Mesendoderm (in vitro differentiated cells): Measurements from ENCODE around the gene CSNK1E.

Source experiments
- DNase-seq: peaks from one replicate; pipeline ENCODE4 v3.0.0; 2013
- H2AK5ac ChIP-seq: 2 replicates; pipeline ENCODE4 v1.6.1; 2013; ENCODE audit warnings: low read length, inconsistent platforms
- H2BK120ac ChIP-seq: 2 replicates; pipeline ENCODE4 v1.6.1; 2013; ENCODE audit warnings: low read depth, mild to moderate bottlenecking, low read length, moderate library complexity, mixed read lengths
- H2BK15ac ChIP-seq: replicated peaks from 2 replicates; pipeline ENCODE4 v1.6.1; 2013; ENCODE audit warnings: low read depth, mild to moderate bottlenecking, moderate library complexity
- H2BK5ac ChIP-seq: 2 replicates; pipeline ENCODE4 v1.6.1; 2013; ENCODE audit warnings: low read length, inconsistent platforms
- H3K18ac ChIP-seq: 2 replicates; pipeline ENCODE4 v1.6.1; 2013; ENCODE audit warnings: mild to moderate bottlenecking, low read length, mixed read lengths
- H3K23ac ChIP-seq: one replicate; pipeline ENCODE4 v1.6.1; 2013; ENCODE audit warnings: low read length
- H3K27ac ChIP-seq: 2 replicates; pipeline ENCODE4 v1.5.1; 2013; ENCODE audit warnings: low read depth, mild to moderate bottlenecking, inconsistent platforms, low read length, moderate library complexity
- H3K27me3 ChIP-seq: 2 replicates; pipeline ENCODE4 v1.6.1; 2013; ENCODE audit warnings: low read length, control low read depth, mild to moderate bottlenecking, inconsistent platforms; ENCODE audit not compliant: insufficient read depth, poor library complexity
- H3K36me3 ChIP-seq: 2 replicates; pipeline ENCODE4 v1.6.1; 2013; ENCODE audit warnings: low read length, inconsistent platforms; ENCODE audit not compliant: control insufficient read depth, insufficient read depth
- H3K4ac ChIP-seq: one replicate; pipeline ENCODE4 v1.6.1; 2013; ENCODE audit warnings: low read depth, mild to moderate bottlenecking, low read length, moderate library complexity
- H3K4me1 ChIP-seq: 2 replicates; pipeline ENCODE4 v1.6.1; 2013; ENCODE audit warnings: low read depth, low read length, inconsistent platforms; ENCODE audit not compliant: control insufficient read depth
- H3K4me2 ChIP-seq: 2 replicates; pipeline ENCODE4 v1.6.1; 2013; ENCODE audit warnings: low read length
- H3K4me3 ChIP-seq: 2 replicates; pipeline ENCODE4 v1.5.1; 2013; ENCODE audit warnings: mild to moderate bottlenecking, low read length
- H3K56ac ChIP-seq: one replicate; pipeline ENCODE4 v1.6.1; 2013; ENCODE audit warnings: low read length
- H3K79me1 ChIP-seq: 2 replicates; pipeline ENCODE4 v1.6.1; 2013; ENCODE audit warnings: low read length, inconsistent platforms
- H3K79me2 ChIP-seq: 2 replicates; pipeline ENCODE4 v1.6.1; 2013; ENCODE audit warnings: mild to moderate bottlenecking, low read length; ENCODE audit not compliant: control insufficient read depth, insufficient read depth
- H3K9ac ChIP-seq: 2 replicates; pipeline ENCODE4 v1.6.1; 2013; ENCODE audit warnings: low read length, inconsistent platforms
- H4K5ac ChIP-seq: one replicate; pipeline ENCODE4 v1.6.1; 2013; ENCODE audit warnings: low read length
- H4K8ac ChIP-seq: one replicate; pipeline ENCODE4 v1.6.1; 2013; ENCODE audit warnings: low read depth, mild to moderate bottlenecking, control low read depth, low read length, moderate library complexity
- WGBS: extraction: QIAGEN DNeasy Blood & Tissue Kit; methylation state at CpG from one replicate; pipeline ENCODE4 v1.1.7; 2013; ENCODE audit warnings: low lambda C conversion rate, missing lambda C conversion rate; ENCODE audit not compliant: insufficient coverage; ENCODE audit errors: extremely low coverage; 5-methylcytosine and 5-hydroxymethylcytosine counted together

The CSNK1E gene

GRCh38 chr22:38305471-38306448 lies 11.5 kb downstream of the CSNK1E start:
- no CpG with 5 or more reads among the region's 16 CpGs for WGBS
- no peak overlapping the region for H3K4me2 ChIP-seq
- peaks cover 8% of the 10 kb centered on the region for H3K36me3 ChIP-seq

GRCh38 chr22:38304526-38304925 lies 12.7 kb downstream of the CSNK1E start:
- Histone ChIP-seq H3K79me1 (peaks cover 15% of the 10 kb centered on the region), H3K4ac (no peak overlapping the region), H2AK5ac (no peak overlapping the region), H3K4me3 (no peak overlapping the region), H2BK120ac (no peak overlapping the region), H3K79me2 (peaks cover 55% of the 10 kb centered on the region), H3K23ac (no peak overlapping the region), H3K9ac (no peak overlapping the region), H3K4me2 (no peak overlapping the region), H2BK5ac (no peak overlapping the region), H3K27me3 (no peaks in the 10 kb centered on the region), H4K5ac (no peak overlapping the region), H3K4me1 (no peaks in the 10 kb centered on the region), H3K36me3 (peaks cover 13% of the 10 kb centered on the region), H3K18ac (no peak overlapping the region), H3K56ac (no peak overlapping the region), H2BK15ac (no peak overlapping the region), H3K27ac (no peak overlapping the region), H4K8ac (no peak overlapping the region)
- DNase-seq, result no peak
- WGBS, result no CpG with 5 or more reads among the region's 13 CpGs

More at GRCh38 chr22:38305471-38306448, 11.5 kb downstream of the CSNK1E start:
- H4K8ac ChIP-seq, result no peak overlapping the region
- no peaks in the 10 kb centered on the region for H3K4me1 ChIP-seq
- no peak overlapping the region for H4K5ac ChIP-seq
- H3K27me3 ChIP-seq, result no peaks in the 10 kb centered on the region
- H2AK5ac ChIP-seq, result no peak overlapping the region
- H3K79me1 ChIP-seq, result peaks cover 16% of the 10 kb centered on the region
- H2BK15ac ChIP-seq, result no peak overlapping the region
- H3K4ac ChIP-seq, result no peak overlapping the region
- no peak overlapping the region for H3K56ac ChIP-seq
- no peak overlapping the region for H3K27ac ChIP-seq
- DNase-seq, result peak; percentile 77
- H3K23ac ChIP-seq, result no peak overlapping the region
- H2BK120ac ChIP-seq, result no peak overlapping the region
- no peak overlapping the region for H3K9ac ChIP-seq
- H2BK5ac ChIP-seq, result no peak overlapping the region
- peaks cover 68% of the 10 kb centered on the region for H3K79me2 ChIP-seq
- H3K4me3 ChIP-seq, result no peak overlapping the region
- H3K18ac ChIP-seq, result no peak overlapping the region

GRCh38 chr22:38303974-38304373 lies 13.3 kb downstream of the CSNK1E start:
- no peak overlapping the region for H2BK15ac ChIP-seq
- H2AK5ac ChIP-seq, result no peak overlapping the region
- H3K4me3 ChIP-seq, result no peak overlapping the region
- H3K79me2 ChIP-seq, result peaks cover 51% of the 10 kb centered on the region
- no peak overlapping the region for H2BK5ac ChIP-seq
- no peak for DNase-seq
- no peak overlapping the region for H4K8ac ChIP-seq
- H3K23ac ChIP-seq, result peak overlapping the region; percentile 48
- H3K36me3 ChIP-seq, result peaks cover 13% of the 10 kb centered on the region
- H3K4ac ChIP-seq, result no peak overlapping the region
- H4K5ac ChIP-seq, result no peak overlapping the region
- H3K27me3 ChIP-seq, result no peaks in the 10 kb centered on the region
- H3K18ac ChIP-seq, result no peak overlapping the region
- H3K56ac ChIP-seq, result no peak overlapping the region
- H3K27ac ChIP-seq, result no peak overlapping the region
- no CpG with 5 or more reads among the region's 5 CpGs for WGBS
- no peak overlapping the region for H3K4me2 ChIP-seq
- H3K9ac ChIP-seq, result no peak overlapping the region
- H3K79me1 ChIP-seq, result peaks cover 15% of the 10 kb centered on the region
- H2BK120ac ChIP-seq, result no peak overlapping the region
- H3K4me1 ChIP-seq, result no peaks in the 10 kb centered on the region

GRCh38 chr22:38302906-38303305 lies 14.3 kb downstream of the CSNK1E start:
- no CpG with 5 or more reads among the region's 19 CpGs for WGBS
- Histone ChIP-seq H2BK15ac (no peak overlapping the region), H3K4me1 (no peaks in the 10 kb centered on the region), H2BK120ac (no peak overlapping the region), H3K23ac (no peak overlapping the region), H2AK5ac (no peak overlapping the region), H3K4me2 (no peak overlapping the region), H4K5ac (no peak overlapping the region), H3K4ac (no peak overlapping the region), H3K56ac (no peak overlapping the region), H3K4me3 (no peak overlapping the region), H3K18ac (no peak overlapping the region), H3K79me1 (peaks cover 10% of the 10 kb centered on the region), H3K9ac (no peak overlapping the region), H3K27me3 (no peaks in the 10 kb centered on the region), H2BK5ac (no peak overlapping the region), H3K79me2 (peaks cover 42% of the 10 kb centered on the region), H3K36me3 (peaks cover 13% of the 10 kb centered on the region), H4K8ac (no peak overlapping the region), H3K27ac (no peak overlapping the region)
- no peak for DNase-seq

DNA sequence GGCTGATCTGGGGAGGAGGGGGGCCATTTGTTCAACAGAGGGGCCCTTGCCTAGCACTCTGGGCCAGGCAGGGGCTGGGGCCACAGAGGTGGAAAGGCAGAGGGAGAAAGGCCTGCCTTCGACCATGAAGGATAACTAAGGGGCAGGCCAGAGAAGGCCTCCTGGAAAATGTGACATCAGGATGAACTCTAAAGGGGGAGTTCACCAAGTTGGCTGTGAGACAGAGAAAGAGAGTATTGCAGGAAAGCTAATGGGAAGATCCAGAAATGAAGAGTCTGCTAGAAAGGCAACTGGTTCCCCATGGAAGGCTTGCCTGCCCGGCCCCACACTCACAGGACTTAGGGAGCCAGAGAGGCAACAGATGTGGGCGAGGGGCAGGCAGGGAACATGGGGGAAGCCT lies 16.3 kb downstream of the CSNK1E start:
- Histone ChIP-seq H3K27ac (no peak overlapping the region), H3K79me2 (peaks cover 29% of the 10 kb centered on the region), H3K4ac (no peak overlapping the region), H4K8ac (no peak overlapping the region), H3K56ac (no peak overlapping the region), H3K36me3 (peaks cover 26% of the 10 kb centered on the region), H3K79me1 (peaks cover 10% of the 10 kb centered on the region), H2BK120ac (no peak overlapping the region), H4K5ac (no peak overlapping the region), H3K23ac (no peak overlapping the region), H3K4me3 (no peak overlapping the region), H3K9ac (no peak overlapping the region), H3K27me3 (no peaks in the 10 kb centered on the region), H2AK5ac (no peak overlapping the region), H2BK15ac (no peak overlapping the region), H2BK5ac (no peak overlapping the region), H3K18ac (no peak overlapping the region), H3K4me2 (no peak overlapping the region), H3K4me1 (no peaks in the 10 kb centered on the region)
- no CpG with 5 or more reads among the region's 3 CpGs for WGBS
- no peak for DNase-seq
